Ovary (tissue), 3 donors: ENCODE measurements around the gene PTGER2.

ENCODE experiments used
- CTCF ChIP-seq, 3 donors: fragments of 450-650 bp in 2 of 3; fragments of 200-600 bp in 1 of 3; IDR thresholded peaks; one replicate each; pipeline versions ENCODE4 v1.5.1 to v1.8.0; 2016 to 2022; ENCODE audit warnings: antibody characterized with exemption in 3 of 3, mild to moderate bottlenecking in 1 of 3
- EP300 ChIP-seq: sonication (generic); formaldehyde crosslinking; IDR thresholded peaks from one replicate; pipeline ENCODE4 v1.6.1; 2017; ENCODE audit warnings: antibody characterized with exemption
- donor health status: DM: no; HTN: no; CAD: no.

- TF ChIP-seq CTCF (IDR thresholded peaks at IDR 0.05) (no peak), EP300 (no peak)
Observed at GRCh38 chr14:52352061-52352491, 38.0 kb downstream of the PTGER2 start.
